HepG2 (cell line): ENCODE results near the gene C2CD3. TPM values are rescaled to one million over a fixed set of nuclear protein-coding genes. Genes with fewer than 3 reads are reported as not detected.

Source experiments
- ATAC-seq: fragments of 200-7000 bp; cut with Tn5 transposase; 3 replicates; pipeline ENCODE4 v1.9.1; 2020; ENCODE audit warnings: mild to moderate bottlenecking, moderate library complexity
- BruUV-seq: library from RNA; stranded (reverse); fragments of 400-500 nt; replicated peaks from 2 replicates; lab custom pipeline; 2021; lab: Mats Ljungman, UMichigan
- CTCF ChIA-PET: fragments of 300-600 bp; formaldehyde crosslinking; extraction: SDS; loops from one replicate; lab custom pipeline; 2021; ENCODE audit warnings: low total read pairs, inconsistent platforms, low intra/inter-chr PET ratio; lab: Yijun Ruan, JAX
- POLR2A ChIA-PET: fragments of 350-600 bp; sonication (Branson Sonifier 250); formaldehyde crosslinking; loops from one replicate; lab custom pipeline; 2020; ENCODE audit warnings: antibody characterized with exemption, inconsistent platforms; lab: Yijun Ruan, JAX
- DNase-seq: peaks from one replicate; pipeline ENCODE4 v3.0.0-alpha.2; 2015; ENCODE audit warnings: low spot score
- FAIRE-seq: peaks from 3 replicates; lab custom pipeline; 2011; peaks lifted over from hg19 to GRCh38; lab: Jason Lieb, UNC
- H2AFZ ChIP-seq: one replicate; pipeline ENCODE4 v1.6.1; 2011; ENCODE audit warnings: low read length, inconsistent platforms
- H3K27ac ChIP-seq: fragments of 300-600 bp; 3 replicates; pipeline ENCODE4 v1.8.0; 2011; ENCODE audit warnings: mixed run types, mild to moderate bottlenecking, mixed read lengths, low read length, inconsistent platforms; ENCODE audit not compliant: insufficient read depth; ENCODE audit errors: extremely low read length
- H3K27me3 ChIP-seq, 2 experiments: fragments of 200-600 bp in 1 of 2; 2 replicates in 1 of 2; 3 replicates in 1 of 2; pipeline versions ENCODE4 v1.6.0 to v1.8.0; 2011; ENCODE audit warnings: low read length in 2 of 2, mild to moderate bottlenecking in 2 of 2, moderate library complexity in 2 of 2, inconsistent platforms in 1 of 2; ENCODE audit not compliant: insufficient read depth in 2 of 2, control insufficient read depth in 1 of 2
- H3K36me3 ChIP-seq, 2 experiments: fragments of 200-600 bp in 1 of 2; replicated peaks in 1 of 2; 2 replicates in 1 of 2; 3 replicates in 1 of 2; pipeline versions ENCODE4 v1.5.1 to v1.8.0; 2011; ENCODE audit warnings: low read length in 2 of 2, inconsistent platforms in 1 of 2; ENCODE audit not compliant: insufficient read depth in 2 of 2, control insufficient read depth in 1 of 2
- H3K4me1 ChIP-seq: 2 replicates; pipeline ENCODE4 v1.5.1; 2012; ENCODE audit warnings: low read length, inconsistent platforms; ENCODE audit not compliant: insufficient read depth
- H3K4me2 ChIP-seq: 2 replicates; pipeline ENCODE4 v1.6.0; 2011; ENCODE audit warnings: low read depth, low read length, inconsistent platforms
- H3K4me3 ChIP-seq, 3 experiments: fragments of 200-600 bp in 1 of 3; sonication (generic), shearing (Covaris generic) in 1 of 3; replicated peaks in 1 of 3; 2 replicates each; pipeline ENCODE4 v1.5.1; 2011 to 2016; ENCODE audit warnings: low read length in 3 of 3, inconsistent platforms in 2 of 3, low read depth in 2 of 3, mild to moderate bottlenecking in 2 of 3, control low read depth in 1 of 3, mixed read lengths in 1 of 3; ENCODE audit not compliant: insufficient read depth in 1 of 3
- H3K79me2 ChIP-seq: one replicate; pipeline ENCODE4 v1.6.1; 2011; ENCODE audit warnings: low read length, inconsistent platforms; ENCODE audit not compliant: insufficient read depth
- H3K9ac ChIP-seq: 2 replicates; pipeline ENCODE4 v1.6.0; 2011; ENCODE audit warnings: mild to moderate bottlenecking, low read depth, low read length, inconsistent platforms; ENCODE audit not compliant: insufficient read depth
- H3K9me3 ChIP-seq: 2 replicates; pipeline ENCODE4 v1.5.1; 2012; ENCODE audit warnings: mild to moderate bottlenecking, low read length
- H4K20me1 ChIP-seq: 2 replicates; pipeline ENCODE4 v1.6.0; 2011; ENCODE audit warnings: inconsistent platforms, mild to moderate bottlenecking, low read length, moderate library complexity; ENCODE audit not compliant: insufficient read depth
- AFF4 ChIP-seq: sonication (generic); formaldehyde crosslinking; IDR thresholded peaks from 2 replicates; pipeline ENCODE4 v1.4.0; 2020; ENCODE audit warnings: missing genetic modification reagents
- REPIN1 ChIP-seq: sonication (generic); formaldehyde crosslinking; IDR thresholded peaks from 2 replicates; pipeline ENCODE4 v1.8.0; 2022; ENCODE audit warnings: missing genetic modification reagents, low read depth, mild to moderate bottlenecking, borderline replicate concordance
- SNAPC2 ChIP-seq: sonication (generic); formaldehyde crosslinking; IDR thresholded peaks from 2 replicates; pipeline ENCODE4 v1.8.1; 2022; ENCODE audit warnings: mild to moderate bottlenecking, missing genetic modification reagents
- ZBTB1 ChIP-seq: sonication (generic); formaldehyde crosslinking; IDR thresholded peaks from 2 replicates; pipeline ENCODE4 v1.4.0; 2020; ENCODE audit warnings: missing genetic modification reagents, borderline replicate concordance
- ZNF224 ChIP-seq: sonication (generic); formaldehyde crosslinking; IDR thresholded peaks from 2 replicates; pipeline ENCODE4 v1.5.0; 2020; ENCODE audit warnings: mild to moderate bottlenecking, missing genetic modification reagents
- ZNF34 ChIP-seq: sonication (generic); formaldehyde crosslinking; IDR thresholded peaks from 2 replicates; pipeline ENCODE4 v1.4.0; 2020; ENCODE audit warnings: mild to moderate bottlenecking, missing genetic modification reagents, borderline replicate concordance
- ZNF629 ChIP-seq: sonication (generic); formaldehyde crosslinking; conservative IDR thresholded peaks from 2 replicates; pipeline ENCODE4 v1.5.0; 2020; ENCODE audit warnings: missing genetic modification reagents
- ZNF766 ChIP-seq: sonication (generic); formaldehyde crosslinking; IDR thresholded peaks from 2 replicates; pipeline ENCODE4 v1.5.0; 2020; ENCODE audit warnings: missing genetic modification reagents, borderline replicate concordance
- WGBS: methylation state at CpG from one replicate; pipeline ENCODE4 v1.1.6; 2017; ENCODE audit warnings: low lambda C conversion rate; 5-methylcytosine and 5-hydroxymethylcytosine counted together
- in situ Hi-C: cut with HindIII; loops from 2 replicates; pipeline ENCODE4 v1.10.0; 2017; ENCODE audit warnings: low pct_unique_long_range_greater_than_20kb; ENCODE audit not compliant: extremely low pct_ligation_motif_present
- intact Hi-C: fragments of 100-400 bp; cut with micrococcal nuclease; formaldehyde crosslinking; loops from one replicate; pipeline ENCODE4 v1.10.0; 2022; ENCODE audit not compliant: unreplicated experiment
- polyA plus RNA-seq, 8 experiments: library from polyadenylated mRNA; depleted of rRNA in 3 of 8; stranded (reverse) in 7 of 8; unstranded in 1 of 8; fragments of >200 nt; fragmentation: Illumina TruSeq in 4 of 8; extraction: Trizol in 4 of 8; gene quantifications; 2 replicates each; pipeline versions ENCODE4 v1.2.1 to v1.2.3, GENCODE V29; 2011 to 2016; ENCODE audit warnings: low read depth in 4 of 8, missing spikeins in 1 of 8, mixed read lengths in 1 of 8; ENCODE audit not compliant: insufficient read depth in 1 of 8
- total RNA-seq, 5 experiments: library from RNA; depleted of rRNA; stranded (reverse); fragments of >200 nt; fragmentation: Illumina TruSeq; extraction: Trizol; gene quantifications; 2 replicates each; pipeline ENCODE4 v1.2.3, GENCODE V29; 2016; ENCODE audit warnings: low read depth in 1 of 5
- TF ChIP-seq, protein P1 (sequence below): IDR thresholded peaks from 2 replicates; pipeline ENCODE4 v1.6.1; 2016; ENCODE audit warnings: mild to moderate bottlenecking
- TF ChIP-seq, protein P2 (sequence below): sonication (generic); formaldehyde crosslinking; IDR thresholded peaks from 2 replicates; pipeline ENCODE4 v1.5.1; 2020; ENCODE audit warnings: mild to moderate bottlenecking, moderate library complexity, missing genetic modification reagents
- TF ChIP-seq, protein P3 (sequence below): sonication (generic); formaldehyde crosslinking; IDR thresholded peaks from 2 replicates; pipeline ENCODE4 v1.4.0; 2020; ENCODE audit warnings: missing genetic modification reagents, mild to moderate bottlenecking, borderline replicate concordance

Gene C2CD3
- total and polyA plus RNA-seq, 2 of the 13 experiments (the other 11 are each of a cell fraction or from before 2014, with no cell fraction given): 5.5 to 6.4 TPM

- TF ChIP-seq, protein P1, sequence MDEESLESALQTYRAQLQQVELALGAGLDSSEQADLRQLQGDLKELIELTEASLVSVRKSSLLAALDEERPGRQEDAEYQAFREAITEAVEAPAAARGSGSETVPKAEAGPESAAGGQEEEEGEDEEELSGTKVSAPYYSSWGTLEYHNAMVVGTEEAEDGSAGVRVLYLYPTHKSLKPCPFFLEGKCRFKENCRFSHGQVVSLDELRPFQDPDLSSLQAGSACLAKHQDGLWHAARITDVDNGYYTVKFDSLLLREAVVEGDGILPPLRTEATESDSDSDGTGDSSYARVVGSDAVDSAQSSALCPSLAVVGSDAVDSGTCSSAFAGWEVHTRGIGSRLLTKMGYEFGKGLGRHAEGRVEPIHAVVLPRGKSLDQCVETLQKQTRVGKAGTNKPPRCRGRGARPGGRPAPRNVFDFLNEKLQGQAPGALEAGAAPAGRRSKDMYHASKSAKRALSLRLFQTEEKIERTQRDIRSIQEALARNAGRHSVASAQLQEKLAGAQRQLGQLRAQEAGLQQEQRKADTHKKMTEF: no peak
- TF ChIP-seq REPIN1: no peak
These were observed 196.0 kb downstream of the C2CD3 start (continued) for GRCh38 chr11:73974604-73975478.

- intact Hi-C loops: no loop called here
- H3K27ac ChIP-seq: no peak overlapping the region
- no peak overlapping the region for H3K4me2 ChIP-seq
- no peaks in the 10 kb centered on the region for H3K27me3 ChIP-seq
- ATAC-seq (no peak), FAIRE-seq (no peak), DNase-seq (no peak)
- WGBS: 87% methylated on average over 9 of the region's 11 CpGs
- POLR2A ChIA-PET: interaction anchor here (1.6 kb wide), 1 partner anchor 10 kb away, joined by 7 read pairs; the partner anchor contains the start of gene UCP2
- H3K4me3 ChIP-seq: no peak overlapping the region
- H3K36me3 ChIP-seq: peaks cover 11 to 27% of the 10 kb centered on the region in 2 experiments; a peak in 4 of 5 replicates
- BruUV-seq: no TSS peak
- H3K9ac ChIP-seq: no peak overlapping the region
- in situ Hi-C loops: loop anchor here (25.0 kb wide), 1 partner anchor 189 kb away; the partner anchor contains the start of genes C2CD3 and PPME1
- no peaks in the 10 kb centered on the region for H3K9me3 ChIP-seq
- CTCF ChIA-PET: no interaction called here
- no peaks in the 10 kb centered on the region for H3K79me2 ChIP-seq
- H4K20me1 ChIP-seq: no peaks in the 10 kb centered on the region
- no peak overlapping the region for H2AFZ ChIP-seq
- H3K4me1 ChIP-seq: peaks cover 4% of the 10 kb centered on the region; the same call in 1 of the 2 replicates
- no peak for TF ChIP-seq ZNF224
- no peak for TF ChIP-seq ZNF766
- TF ChIP-seq, protein P2, sequence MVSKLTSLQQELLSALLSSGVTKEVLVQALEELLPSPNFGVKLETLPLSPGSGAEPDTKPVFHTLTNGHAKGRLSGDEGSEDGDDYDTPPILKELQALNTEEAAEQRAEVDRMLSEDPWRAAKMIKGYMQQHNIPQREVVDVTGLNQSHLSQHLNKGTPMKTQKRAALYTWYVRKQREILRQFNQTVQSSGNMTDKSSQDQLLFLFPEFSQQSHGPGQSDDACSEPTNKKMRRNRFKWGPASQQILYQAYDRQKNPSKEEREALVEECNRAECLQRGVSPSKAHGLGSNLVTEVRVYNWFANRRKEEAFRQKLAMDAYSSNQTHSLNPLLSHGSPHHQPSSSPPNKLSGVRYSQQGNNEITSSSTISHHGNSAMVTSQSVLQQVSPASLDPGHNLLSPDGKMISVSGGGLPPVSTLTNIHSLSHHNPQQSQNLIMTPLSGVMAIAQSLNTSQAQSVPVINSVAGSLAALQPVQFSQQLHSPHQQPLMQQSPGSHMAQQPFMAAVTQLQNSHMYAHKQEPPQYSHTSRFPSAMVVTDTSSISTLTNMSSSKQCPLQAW: no peak
- TF ChIP-seq ZBTB1 (CRISPR knock-in tag): no peak
- no peak for TF ChIP-seq ZNF34 (CRISPR knock-in tag)
- TF ChIP-seq ZNF629 (CRISPR knock-in tag): no peak
- TF ChIP-seq SNAPC2 (CRISPR knock-in tag): no peak
- TF ChIP-seq, protein P3, sequence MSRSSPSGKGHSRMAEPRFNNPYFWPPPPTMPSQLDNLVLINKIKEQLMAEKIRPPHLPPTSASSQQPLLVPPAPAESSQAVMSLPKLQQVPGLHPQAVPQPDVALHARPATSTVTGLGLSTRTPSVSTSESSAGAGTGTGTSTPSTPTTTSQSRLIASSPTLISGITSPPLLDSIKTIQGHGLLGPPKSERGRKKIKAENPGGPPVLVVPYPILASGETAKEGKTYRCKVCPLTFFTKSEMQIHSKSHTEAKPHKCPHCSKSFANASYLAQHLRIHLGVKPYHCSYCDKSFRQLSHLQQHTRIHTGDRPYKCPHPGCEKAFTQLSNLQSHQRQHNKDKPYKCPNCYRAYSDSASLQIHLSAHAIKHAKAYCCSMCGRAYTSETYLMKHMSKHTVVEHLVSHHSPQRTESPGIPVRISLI: no peak
- TF ChIP-seq AFF4 (CRISPR knock-in tag): no peak
These were observed 198.0 kb downstream of the C2CD3 start for GRCh38 chr11:73972620-73973449.
